Measurements from ENCODE around the gene POC5. TPM values are rescaled to one million over a fixed set of nuclear protein-coding genes. Genes with fewer than 3 reads are reported as not detected.
A peak's percentile ranks its signal among the peaks of the same experiment; 100 is the strongest.
"Not testable (repeated sequence)": the region's sequence is repeated elsewhere in the genome, so short reads cannot be mapped to it uniquely, and the experiment has no call there.

The POC5 gene
- total RNA-seq, 1 donor from 2014 or later, result 2.7 TPM

DNA sequence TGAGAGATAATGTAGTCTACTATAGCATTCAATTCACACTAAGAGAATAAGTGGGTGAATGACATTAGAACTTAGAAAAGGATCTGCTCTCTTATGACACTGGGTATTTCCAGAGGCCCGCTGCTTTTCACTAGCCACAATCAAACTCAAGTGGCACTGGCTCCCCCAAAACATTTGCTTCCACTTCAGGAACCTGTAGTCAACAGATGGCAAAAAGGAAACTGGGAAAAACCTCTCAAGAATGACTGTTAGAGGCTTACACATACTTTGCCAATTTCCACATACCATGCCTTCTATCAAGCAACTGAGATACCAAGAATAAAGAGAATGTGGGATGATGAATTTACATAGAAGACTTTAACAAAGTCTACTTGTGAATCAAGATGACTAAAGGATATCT, 11.2 kb downstream of the POC5 start:
- Histone ChIP-seq H3K4me1 (no peaks in the 10 kb centered on the region), H3K36me3 (peaks cover 38% of the 10 kb centered on the region), H3K27me3 (ENCODE audit: low read depth) (no peaks in the 10 kb centered on the region), H3K9me3 (replicated peaks) (no peaks in the 10 kb centered on the region), H3K27ac (replicated peaks) (no peak overlapping the region), H3K4me3 (no peak overlapping the region)
- TF ChIP-seq, protein P1, sequence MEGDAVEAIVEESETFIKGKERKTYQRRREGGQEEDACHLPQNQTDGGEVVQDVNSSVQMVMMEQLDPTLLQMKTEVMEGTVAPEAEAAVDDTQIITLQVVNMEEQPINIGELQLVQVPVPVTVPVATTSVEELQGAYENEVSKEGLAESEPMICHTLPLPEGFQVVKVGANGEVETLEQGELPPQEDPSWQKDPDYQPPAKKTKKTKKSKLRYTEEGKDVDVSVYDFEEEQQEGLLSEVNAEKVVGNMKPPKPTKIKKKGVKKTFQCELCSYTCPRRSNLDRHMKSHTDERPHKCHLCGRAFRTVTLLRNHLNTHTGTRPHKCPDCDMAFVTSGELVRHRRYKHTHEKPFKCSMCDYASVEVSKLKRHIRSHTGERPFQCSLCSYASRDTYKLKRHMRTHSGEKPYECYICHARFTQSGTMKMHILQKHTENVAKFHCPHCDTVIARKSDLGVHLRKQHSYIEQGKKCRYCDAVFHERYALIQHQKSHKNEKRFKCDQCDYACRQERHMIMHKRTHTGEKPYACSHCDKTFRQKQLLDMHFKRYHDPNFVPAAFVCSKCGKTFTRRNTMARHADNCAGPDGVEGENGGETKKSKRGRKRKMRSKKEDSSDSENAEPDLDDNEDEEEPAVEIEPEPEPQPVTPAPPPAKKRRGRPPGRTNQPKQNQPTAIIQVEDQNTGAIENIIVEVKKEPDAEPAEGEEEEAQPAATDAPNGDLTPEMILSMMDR (IDR thresholded peaks at IDR 0.05; ENCODE audit: borderline replicate concordance), result no peak
- intact Hi-C loops (cut with micrococcal nuclease), result no loop called here
- no peak for DNase-seq

DNA sequence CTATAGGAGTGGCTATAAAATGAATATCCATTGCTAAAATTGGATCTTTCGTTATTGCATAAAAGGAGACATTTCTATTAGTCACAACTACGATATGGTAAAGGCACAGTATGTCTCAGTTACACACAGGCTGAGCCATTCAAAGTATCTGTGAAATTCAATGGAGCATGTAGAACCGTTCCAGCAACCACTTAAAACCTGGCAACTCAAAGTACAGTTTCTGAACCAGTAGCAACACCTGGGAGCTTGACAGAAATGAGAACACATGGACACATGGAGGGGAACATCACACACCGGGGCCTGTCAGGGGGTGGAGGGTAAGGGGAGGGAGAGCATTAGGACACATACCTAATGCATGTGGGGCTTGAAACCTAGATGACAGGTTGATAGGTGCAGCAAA, 15.4 kb downstream of the POC5 start:
- intact Hi-C loops (cut with micrococcal nuclease), result no loop called here
- Histone ChIP-seq H3K9me3 (replicated peaks) (no peaks in the 10 kb centered on the region), H3K4me1 (no peaks in the 10 kb centered on the region), H3K27ac (replicated peaks) (peak overlapping the region; percentile 32), H3K4me3 (no peak overlapping the region), H3K36me3 (peaks cover 29% of the 10 kb centered on the region), H3K27me3 (ENCODE audit: low read depth) (no peaks in the 10 kb centered on the region)
- DNase-seq, result no peak
- TF ChIP-seq, protein P1 (IDR thresholded peaks at IDR 0.05; ENCODE audit: borderline replicate concordance), result no peak

DNA sequence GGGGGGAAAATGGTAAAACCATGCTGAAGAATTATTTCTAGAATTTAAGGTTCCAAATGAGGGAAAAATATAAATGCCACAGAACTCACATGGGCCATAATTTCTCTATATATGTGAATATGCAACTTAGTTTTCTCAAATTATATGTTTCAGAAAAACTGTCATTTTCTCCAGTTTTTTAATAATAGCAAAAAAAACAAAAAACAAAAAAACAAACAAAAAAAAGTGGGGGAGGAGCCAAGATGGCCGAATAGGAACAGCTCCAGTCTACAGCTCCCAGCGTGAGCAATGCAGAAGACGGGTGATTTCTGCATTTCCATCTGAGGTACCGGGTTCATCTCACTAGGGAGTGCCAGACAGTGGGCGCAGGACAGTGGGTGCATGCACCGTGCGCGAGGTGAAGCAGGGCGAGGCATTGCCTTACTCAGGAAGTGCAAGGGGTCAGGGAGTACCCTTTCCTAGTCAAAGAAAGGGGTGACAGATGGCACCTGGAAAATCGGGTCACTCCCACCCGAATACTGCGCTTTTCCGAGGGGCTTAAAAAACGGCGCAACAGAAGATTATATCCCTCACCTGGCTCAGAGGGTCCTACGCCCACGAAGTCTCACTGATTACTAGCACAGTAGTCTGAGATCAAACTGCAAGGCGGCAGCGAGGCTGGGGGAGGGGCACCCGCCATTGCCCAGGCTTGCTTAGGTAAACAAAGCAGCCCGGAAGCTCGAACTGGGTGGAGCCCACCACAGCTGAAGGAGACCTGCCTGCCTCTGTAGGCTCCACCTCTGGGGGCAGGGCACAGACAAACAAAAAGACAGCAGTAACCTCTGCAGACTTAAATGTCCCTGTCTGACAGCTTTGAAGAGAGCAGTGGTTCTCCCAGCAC, 21.5 kb downstream of the POC5 start:
- H3K27ac ChIP-seq (replicated peaks); DNase-seq; H3K27me3 ChIP-seq (ENCODE audit: low read depth); intact Hi-C loops (cut with micrococcal nuclease); H3K4me3 ChIP-seq; H3K4me1 ChIP-seq; H3K9me3 ChIP-seq (replicated peaks): not testable (repeated sequence)
- peaks cover 10% of the 10 kb centered on the region for H3K36me3 ChIP-seq

DNA sequence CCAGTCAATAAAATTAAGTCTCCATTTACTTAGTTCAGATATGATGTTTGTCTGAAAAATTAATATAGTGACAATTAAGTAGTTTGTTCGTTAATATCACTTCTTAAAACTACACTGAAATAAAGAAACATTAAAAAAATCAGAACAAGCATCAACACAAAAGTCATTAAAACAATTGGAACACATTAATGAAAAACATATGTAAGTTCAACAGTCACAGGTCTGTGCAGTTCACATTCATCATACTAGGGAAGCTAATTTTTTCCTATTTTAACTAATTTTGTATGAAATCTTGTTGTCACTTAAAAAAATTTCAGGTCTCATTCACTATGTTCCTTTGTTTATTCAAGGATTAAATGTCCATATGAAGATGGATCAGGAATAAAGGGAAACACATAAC, 22.5 kb downstream of the POC5 start:
- Histone ChIP-seq H3K4me1 (peaks cover 6% of the 10 kb centered on the region), H3K27me3 (ENCODE audit: low read depth) (no peaks in the 10 kb centered on the region), H3K36me3 (peaks cover 20% of the 10 kb centered on the region), H3K4me3 (no peak overlapping the region), H3K9me3 (replicated peaks) (no peaks in the 10 kb centered on the region), H3K27ac (replicated peaks) (no peak overlapping the region)
- intact Hi-C loops (cut with micrococcal nuclease), result no loop called here
- no peak for DNase-seq
- TF ChIP-seq, protein P1 (IDR thresholded peaks at IDR 0.05; ENCODE audit: borderline replicate concordance), result no peak

DNA sequence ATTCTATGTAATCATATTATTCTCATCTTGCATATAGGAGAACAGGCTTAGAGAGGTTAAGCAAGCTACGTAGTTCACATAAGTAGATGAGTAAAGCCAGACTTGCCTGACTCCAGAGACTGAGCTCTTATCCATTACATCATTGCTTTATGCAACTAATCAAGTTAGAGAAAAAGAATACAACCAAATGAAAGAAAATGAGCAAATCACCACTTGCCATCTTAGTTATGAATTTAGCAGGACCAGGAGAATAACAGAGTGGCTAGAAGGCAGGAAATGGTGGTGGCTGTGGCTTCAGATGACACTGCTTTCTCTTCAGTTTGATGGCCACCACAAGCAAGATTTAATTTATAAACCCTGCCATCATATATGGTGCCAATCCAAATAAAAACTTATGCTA, 26.6 kb downstream of the POC5 start:
- H3K27ac ChIP-seq (replicated peaks), result no peak overlapping the region
- peaks cover 6% of the 10 kb centered on the region for H3K4me1 ChIP-seq
- H3K9me3 ChIP-seq (replicated peaks), result no peaks in the 10 kb centered on the region
- H3K36me3 ChIP-seq, result peaks cover 52% of the 10 kb centered on the region
- no peaks in the 10 kb centered on the region for H3K27me3 ChIP-seq (ENCODE audit: low read depth)
- no peak for DNase-seq
- TF ChIP-seq, protein P1 (IDR thresholded peaks at IDR 0.05; ENCODE audit: borderline replicate concordance), result no peak
- no peak overlapping the region for H3K4me3 ChIP-seq
- intact Hi-C loops (cut with micrococcal nuclease), result no loop called here

DNA sequence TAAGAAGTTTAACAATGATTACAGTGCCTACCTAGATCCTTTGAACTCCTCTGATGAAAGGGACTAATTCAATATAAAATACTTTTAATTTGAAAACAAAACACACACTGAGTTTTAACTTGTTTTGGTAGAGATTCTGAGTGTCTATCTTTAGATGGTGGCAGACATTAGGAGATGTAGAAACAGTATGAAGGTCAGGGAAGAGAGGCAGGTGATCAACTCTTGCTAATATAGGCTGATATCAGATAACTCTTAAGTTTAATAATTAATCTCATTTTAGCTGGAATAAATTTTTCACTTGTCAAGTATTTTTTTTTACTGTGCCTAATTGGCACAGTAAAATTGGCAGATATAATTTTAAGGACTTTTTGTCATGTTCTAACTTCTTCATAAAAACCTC, 30.8 kb downstream of the POC5 start:
- Histone ChIP-seq H3K27me3 (ENCODE audit: low read depth) (no peaks in the 10 kb centered on the region), H3K36me3 (peaks cover 53% of the 10 kb centered on the region), H3K27ac (replicated peaks) (no peak overlapping the region), H3K4me3 (no peak overlapping the region), H3K9me3 (replicated peaks) (no peaks in the 10 kb centered on the region), H3K4me1 (no peaks in the 10 kb centered on the region)
- intact Hi-C loops (cut with micrococcal nuclease), result loop anchor here (10.0 kb wide), 1 partner anchor 452 kb away; the partner anchor contains the start of gene ANKRD31
- no peak for DNase-seq
- TF ChIP-seq, protein P1 (IDR thresholded peaks at IDR 0.05; ENCODE audit: borderline replicate concordance), result no peak

All from left ventricle myocardium inferior (tissue), 1 donor.